T-cell (primary cell): Measurements from ENCODE around the gene SRSF1. TPM values are rescaled to one million over a fixed set of nuclear protein-coding genes. Genes with fewer than 3 reads are reported as not detected.

ENCODE experiments used
- ATAC-seq, 4 experiments: fragments of 200-7000 bp in 3 of 4; fragments of 150-1000 bp in 1 of 4; cut with Tn5 transposase; replicated peaks in 1 of 4; 1 replicate in 3 of 4; 2 replicates in 1 of 4; pipeline ENCODE4 v1.10.0; 2021; ENCODE audit warnings: moderate library complexity in 3 of 4, mild to moderate bottlenecking in 2 of 4, moderate number of reproducible peaks in 1 of 4
- CTCF ChIA-PET, 2 donors: fragments of 300-600 bp; sonication (Branson Sonifier 250); formaldehyde crosslinking; loops; one replicate each; lab custom pipeline; 2022; ENCODE audit warnings: antibody characterized with exemption in 2 of 2; lab: Charles Lee
- POLR2A ChIA-PET, 2 donors: fragments of 300-600 bp; sonication (Branson Sonifier 250); formaldehyde crosslinking; loops; one replicate each; lab custom pipeline; 2022; ENCODE audit warnings: antibody characterized with exemption in 2 of 2; lab: Charles Lee
- DNase-seq, 35 experiments: peaks; one replicate each; pipeline versions ENCODE4 v3.0.0 to v3.0.0-alpha.2; 2013 to 2023
- H3K27ac ChIP-seq: one replicate; pipeline ENCODE4 v1.5.1; 2013; ENCODE audit warnings: low read length
- H3K27me3 ChIP-seq, 2 experiments: replicated peaks in 1 of 2; 1 replicate in 1 of 2; 2 replicates in 1 of 2; pipeline versions ENCODE4 v1.6.1 to v1.7.0; 2013; ENCODE audit warnings: low read length in 1 of 2, mixed read lengths in 1 of 2; ENCODE audit not compliant: control insufficient read depth in 2 of 2, insufficient read depth in 2 of 2; ENCODE audit errors: extremely low read depth in 1 of 2
- H3K36me3 ChIP-seq, 2 donors: 1 replicate in 1 of 2; 2 replicates in 1 of 2; pipeline versions ENCODE4 v1.6.1 to v1.7.0; 2013; ENCODE audit warnings: low read length in 1 of 2; ENCODE audit not compliant: control insufficient read depth in 2 of 2, insufficient read depth in 1 of 2; ENCODE audit errors: extremely low read depth in 1 of 2
- H3K4me1 ChIP-seq, 2 experiments: 1 replicate in 1 of 2; 2 replicates in 1 of 2; pipeline versions ENCODE4 v1.6.1 to v1.7.0; 2013; ENCODE audit warnings: low read length in 2 of 2, mixed read lengths in 1 of 2; ENCODE audit not compliant: insufficient read depth in 2 of 2, control insufficient read depth in 1 of 2; ENCODE audit errors: extremely low read depth in 1 of 2
- H3K4me3 ChIP-seq, 2 donors: 1 replicate in 1 of 2; 2 replicates in 1 of 2; pipeline versions ENCODE4 v1.5.1 to v1.7.0; 2013; ENCODE audit warnings: mild to moderate bottlenecking in 2 of 2, low read length in 1 of 2, moderate library complexity in 1 of 2; ENCODE audit not compliant: control insufficient read depth in 1 of 2; ENCODE audit errors: extremely low read depth in 1 of 2
- H3K9me3 ChIP-seq: 2 replicates; pipeline ENCODE4 v1.7.0; 2013
- H3K27ac Mint-ChIP-seq, 2 donors: one replicate each; pipeline ENCODE4 v1.8.0; 2020 to 2021; ENCODE audit warnings: mild to moderate bottlenecking in 2 of 2, mixed read lengths in 2 of 2
- H3K27me3 Mint-ChIP-seq, 2 donors: one replicate each; pipeline ENCODE4 v1.8.0; 2021 to 2022; ENCODE audit warnings: mixed read lengths in 2 of 2
- H3K36me3 Mint-ChIP-seq: one replicate; pipeline ENCODE4 v1.8.0; 2021; ENCODE audit warnings: mixed read lengths
- H3K4me1 Mint-ChIP-seq, 3 donors: one replicate each; pipeline ENCODE4 v1.8.0; 2020 to 2022; ENCODE audit warnings: mixed read lengths in 3 of 3, mild to moderate bottlenecking in 1 of 3
- H3K4me3 Mint-ChIP-seq, 3 donors: one replicate each; pipeline ENCODE4 v1.8.0; 2020 to 2022; ENCODE audit warnings: mild to moderate bottlenecking in 3 of 3, mixed read lengths in 3 of 3, moderate library complexity in 3 of 3
- H3K9me3 Mint-ChIP-seq, 3 donors: one replicate each; pipeline ENCODE4 v1.8.0; 2020 to 2022; ENCODE audit warnings: mixed read lengths in 3 of 3
- WGBS: methylation state at CpG from one replicate; pipeline ENCODE4 v1.1.5; 2013; ENCODE audit warnings: missing lambda C conversion rate; ENCODE audit not compliant: insufficient coverage; 5-methylcytosine and 5-hydroxymethylcytosine counted together
- total RNA-seq, 35 experiments: library from RNA in 6 of 35; stranded (reverse) in 6 of 35; fragments of 120-200 nt in 1 of 35; gene quantifications; one replicate each; pipeline versions ENCODE4 v1.2.1 to v1.2.4 and lab custom pipeline; 2013 to 2026

The SRSF1 gene
- total RNA-seq, 5 donors from 2014 or later (not counting 1 experiment from before 2014, with no cell fraction given): 112 to 266 (median 261) TPM

GRCh38 chr17:57983446-57983845, 23.6 kb downstream of the SRSF1 start:
- peak overlapping the region in 2 of 3 donors; percentile 18 to 89 for H3K4me3 Mint-ChIP-seq
- peaks cover 31% of the 10 kb centered on the region for H3K36me3 Mint-ChIP-seq
- peaks cover 67 to 69% (median 68%) of the 10 kb centered on the region in 3 donors for H3K4me1 Mint-ChIP-seq
- DNase-seq (no peak), ATAC-seq (no peak)
- WGBS: no CpG with 5 or more reads among the region's 1 CpG
- H3K27me3 Mint-ChIP-seq: no peaks in the 10 kb centered on the region
- Histone ChIP-seq H3K9me3 (no peaks in the 10 kb centered on the region), H3K36me3 (peaks cover 5 to 33% of the 10 kb centered on the region in 2 donors), H3K27me3 (no peaks in the 10 kb centered on the region), H3K4me1 (peaks cover 28 to 33% of the 10 kb centered on the region in 2 experiments), H3K27ac (no peak overlapping the region), H3K4me3 (no peak overlapping the region)
- ChIA-PET CTCF (interaction anchor here in 1 of 2 donors (1.1 kb wide), 1 partner anchor 16 kb away, joined by 3 read pairs; no protein-coding TSS in a partner anchor), POLR2A (interaction anchor here in 1 of 2 donors (1.1 kb wide), 1 partner anchor 9 kb away, joined by 4 read pairs; no protein-coding TSS in a partner anchor)
- no peaks in the 10 kb centered on the region for H3K9me3 Mint-ChIP-seq
- H3K27ac Mint-ChIP-seq: peak overlapping the region in 1 of 2 donors; percentile 19

GRCh38 chr17:57982452-57983170, 24.4 kb downstream of the SRSF1 start:
- CTCF ChIA-PET: interaction anchor here in 1 of 2 donors (1.1 kb wide), 1 partner anchor 17 kb away, joined by 3 read pairs; no protein-coding TSS in a partner anchor
- Mint-ChIP-seq H3K9me3 (no peaks in the 10 kb centered on the region), H3K27me3 (no peaks in the 10 kb centered on the region), H3K4me3 (peak overlapping the region in 2 of 3 donors; percentile 17 to 89), H3K27ac (peak overlapping the region; percentile 5 to 19), H3K36me3 (peaks cover 38% of the 10 kb centered on the region), H3K4me1 (peaks cover 69 to 75% (median 72%) of the 10 kb centered on the region in 3 donors)
- no peak overlapping the region for H3K27ac ChIP-seq
- H3K36me3 ChIP-seq: peaks cover 5 to 41% of the 10 kb centered on the region in 2 donors
- peaks cover 28 to 33% of the 10 kb centered on the region in 2 experiments for H3K4me1 ChIP-seq
- no peaks in the 10 kb centered on the region for H3K27me3 ChIP-seq
- POLR2A ChIA-PET: interaction anchor here (0.6 to 1.1 kb wide), 3 partner anchors 9 to 126 kb away, joined by 3 to 7 read pairs (median 4); no protein-coding TSS in a partner anchor
- ATAC-seq (peak in 1 of 4 experiments; percentile 49), DNase-seq (peak in 1 of 35 experiments; percentile 53)
- no peaks in the 10 kb centered on the region for H3K9me3 ChIP-seq
- WGBS: 96% methylated on average over 8 of the region's 14 CpGs
- H3K4me3 ChIP-seq: no peak overlapping the region

- H3K4me1 Mint-ChIP-seq: peaks cover 58 to 62% (median 61%) of the 10 kb centered on the region in 3 donors
- Histone ChIP-seq H3K27ac (no peak overlapping the region), H3K27me3 (no peaks in the 10 kb centered on the region), H3K36me3 (peaks cover 5 to 61% of the 10 kb centered on the region in 2 donors), H3K4me1 (peaks cover 19 to 20% of the 10 kb centered on the region in 2 experiments), H3K4me3 (no peak overlapping the region), H3K9me3 (no peaks in the 10 kb centered on the region)
- ChIA-PET CTCF (interaction anchor here (0.7 to 2.2 kb wide), 5 partner anchors 13 to 111 kb away, joined by 3 to 13 read pairs (median 3); no protein-coding TSS in a partner anchor), POLR2A (no interaction called here)
- H3K9me3 Mint-ChIP-seq: no peaks in the 10 kb centered on the region
- WGBS: no CpG with 5 or more reads among the region's 4 CpGs
- DNase-seq (no peak), ATAC-seq (no peak)
- H3K4me3 Mint-ChIP-seq: no peak overlapping the region
- peaks cover 53% of the 10 kb centered on the region for H3K36me3 Mint-ChIP-seq
- no peaks in the 10 kb centered on the region for H3K27me3 Mint-ChIP-seq
- H3K27ac Mint-ChIP-seq: no peak overlapping the region
These were observed 26.5 kb downstream of the SRSF1 start for GRCh38 chr17:57980522-57980921.

- H3K4me1 ChIP-seq: peaks cover 7 to 14% of the 10 kb centered on the region in 2 experiments
- H3K4me3 ChIP-seq: no peak overlapping the region
- H3K27ac ChIP-seq: no peak overlapping the region
- Mint-ChIP-seq H3K36me3 (peaks cover 61% of the 10 kb centered on the region), H3K4me1 (peaks cover 43 to 48% (median 47%) of the 10 kb centered on the region in 3 donors), H3K27ac (peak overlapping the region in 1 of 2 donors; percentile 2), H3K4me3 (no peak overlapping the region), H3K27me3 (no peaks in the 10 kb centered on the region), H3K9me3 (no peaks in the 10 kb centered on the region)
- no CpG with 5 or more reads among the region's 1 CpG for WGBS
- POLR2A ChIA-PET: interaction anchor here (0.6 to 0.7 kb wide), 2 partner anchors 11 to 1299 kb away, joined by 3 to 9 read pairs; no protein-coding TSS in a partner anchor
- DNase-seq (no peak), ATAC-seq (no peak)
- CTCF ChIA-PET: interaction anchor here (0.6 to 1.0 kb wide), 7 partner anchors 20 to 572 kb away, joined by 3 to 7 read pairs (median 4); no protein-coding TSS in a partner anchor
- H3K27me3 ChIP-seq: no peaks in the 10 kb centered on the region
- H3K9me3 ChIP-seq: no peaks in the 10 kb centered on the region
- H3K36me3 ChIP-seq: peaks cover 5 to 75% of the 10 kb centered on the region in 2 donors
These were observed 28.0 kb downstream of the SRSF1 start for GRCh38 chr17:57979076-57979475.

- Mint-ChIP-seq H3K27ac (no peak overlapping the region), H3K4me1 (peaks cover 19 to 23% (median 22%) of the 10 kb centered on the region in 3 donors), H3K4me3 (no peak overlapping the region), H3K9me3 (no peaks in the 10 kb centered on the region), H3K27me3 (no peaks in the 10 kb centered on the region), H3K36me3 (peaks cover 58% of the 10 kb centered on the region)
- H3K4me1 ChIP-seq: peaks cover 0 to under 1% of the 10 kb centered on the region in 2 experiments
- H3K4me3 ChIP-seq: no peak overlapping the region
- H3K27me3 ChIP-seq: no peaks in the 10 kb centered on the region
- DNase-seq (no peak), ATAC-seq (no peak)
- peaks cover 2 to 80% of the 10 kb centered on the region in 2 donors for H3K36me3 ChIP-seq
- H3K27ac ChIP-seq: no peak overlapping the region
- ChIA-PET CTCF (interaction anchor here (0.6 to 1.5 kb wide), 4 partner anchors 9 to 623 kb away, joined by 3 to 7 read pairs (median 4); no protein-coding TSS in a partner anchor), POLR2A (no interaction called here)
- H3K9me3 ChIP-seq: no peaks in the 10 kb centered on the region
- WGBS: 100% methylated on average over 1 of the region's 3 CpGs
These were observed 30.5 kb downstream of the SRSF1 start for GRCh38 chr17:57976594-57976993.

- Mint-ChIP-seq H3K27me3 (no peaks in the 10 kb centered on the region), H3K9me3 (no peaks in the 10 kb centered on the region), H3K4me3 (no peak overlapping the region)
These were observed 32.0 kb downstream of the SRSF1 start for GRCh38 chr17:57975044-57975443.

More at GRCh38 chr17:57975044-57975443, 32.0 kb downstream of the SRSF1 start:
- H3K4me3 ChIP-seq: no peak overlapping the region
- no peak overlapping the region for H3K27ac ChIP-seq
- POLR2A ChIA-PET: no interaction called here
- no peaks in the 10 kb centered on the region for H3K4me1 ChIP-seq
- H3K36me3 ChIP-seq: peaks cover 0 to 71% of the 10 kb centered on the region in 2 donors
- WGBS: no CpG with 5 or more reads among the region's 1 CpG
- DNase-seq (no peak), ATAC-seq (no peak)
- Mint-ChIP-seq H3K36me3 (peaks cover 52% of the 10 kb centered on the region), H3K27ac (peak overlapping the region in 1 of 2 donors; percentile 5), H3K4me1 (peaks cover 8 to 10% (median 8%) of the 10 kb centered on the region in 3 donors)
- no peaks in the 10 kb centered on the region for H3K27me3 ChIP-seq
- no peaks in the 10 kb centered on the region for H3K9me3 ChIP-seq
- CTCF ChIA-PET: no interaction called here
